GM23338 (cell line): ENCODE measurements around the gene CTDNEP1.

Experiments
- CREB1 ChIP-seq: fragments of 250-450 bp; sonication (Bioruptor Pico); IDR thresholded peaks from 2 replicates; pipeline ENCODE4 v1.5.0; 2020; ENCODE audit warnings: low read depth, mild to moderate bottlenecking, moderate library complexity
- CTCF ChIP-seq, 2 experiments: fragments of 200-600 bp in 1 of 2; sonication (generic) in 1 of 2; conservative IDR thresholded peaks; 2 replicates each; pipeline versions ENCODE4 v1.5.1 to v1.6.1; 2016 to 2017; ENCODE audit warnings: antibody characterized with exemption in 2 of 2, low read depth in 2 of 2, mild to moderate bottlenecking in 2 of 2, moderate library complexity in 1 of 2
- EZH2 ChIP-seq: fragments of 200-600 bp; sonication (generic); IDR thresholded peaks from one replicate; pipeline ENCODE4 v1.8.0; 2017; ENCODE audit warnings: antibody characterized with exemption, mild to moderate bottlenecking, low read depth; ENCODE audit not compliant: unreplicated experiment
- EZH2phosphoT487 ChIP-seq: fragments of 200-600 bp; sonication (generic); IDR thresholded peaks from one replicate; pipeline ENCODE4 v1.8.1; 2018; ENCODE audit warnings: antibody characterized with exemption; ENCODE audit not compliant: unreplicated experiment
- JUNB ChIP-seq: IDR thresholded peaks from one replicate; pipeline ENCODE4 v1.6.1; 2016; ENCODE audit warnings: antibody characterized with exemption; ENCODE audit not compliant: unreplicated experiment
- POLR2AphosphoS5 ChIP-seq: IDR thresholded peaks from 2 replicates; pipeline ENCODE4 v1.6.1; 2016; ENCODE audit warnings: antibody characterized with exemption, low read depth
- REST ChIP-seq: IDR thresholded peaks from one replicate; pipeline ENCODE4 v1.6.1; 2018; ENCODE audit warnings: antibody characterized with exemption; ENCODE audit not compliant: unreplicated experiment
- STAT1 ChIP-seq: IDR thresholded peaks from one replicate; pipeline ENCODE4 v1.6.1; 2016; ENCODE audit warnings: antibody characterized with exemption; ENCODE audit not compliant: unreplicated experiment
- ZNF462 ChIP-seq: fragments of 250-450 bp; sonication (Bioruptor Pico); IDR thresholded peaks from 2 replicates; pipeline ENCODE4 v1.5.0; 2020; ENCODE audit warnings: mild to moderate bottlenecking, moderate library complexity

GRCh38 chr17:7256766-7257456 is 5.4 kb upstream of the CTDNEP1 start:
- TF ChIP-seq CTCF (conservative IDR thresholded peaks at IDR 0.05; ENCODE audit: low read depth in 2 of 2) (no peak), EZH2 (no peak), POLR2AphosphoS5 (no peak), CREB1 (CRISPR knock-in tag) (no peak), JUNB (no peak), EZH2phosphoT487 (no peak), STAT1 (no peak), ZNF462 (CRISPR knock-in tag) (no peak), REST (no peak)
